CD4-positive, alpha-beta T cell (primary cell): ENCODE data around the gene USO1. TPM values are rescaled to one million over a fixed set of nuclear protein-coding genes. Genes with fewer than 3 reads are reported as not detected.

ENCODE experiments used
- ATAC-seq: fragments of 200-7000 bp; cut with Tn5 transposase; one replicate; pipeline ENCODE4 v1.10.0; 2022; ENCODE audit warnings: mild to moderate bottlenecking; ENCODE audit not compliant: poor library complexity
- CTCF ChIA-PET: fragments of 350-600 bp; sonication (Branson Sonifier 250); formaldehyde crosslinking; loops from one replicate; lab custom pipeline; 2021; ENCODE audit warnings: antibody characterized with exemption, inconsistent platforms; lab: Charles Lee
- POLR2A ChIA-PET: fragments of 350-600 bp; sonication (Branson Sonifier 250); formaldehyde crosslinking; loops from one replicate; lab custom pipeline; 2021; ENCODE audit warnings: antibody characterized with exemption, inconsistent platforms; lab: Charles Lee
- DNase-seq, 14 experiments: peaks; one replicate each; pipeline ENCODE4 v3.0.0-alpha.2; 2013 to 2020; ENCODE audit warnings: mixed read lengths in 2 of 14
- H3K27ac ChIP-seq, 2 donors: one replicate each; pipeline versions ENCODE4 v1.5.1 to v1.7.0; 2013; ENCODE audit warnings: low read length in 2 of 2, low read depth in 1 of 2, mild to moderate bottlenecking in 1 of 2
- H3K27me3 ChIP-seq, 2 experiments: 1 replicate in 1 of 2; 2 replicates in 1 of 2; pipeline versions ENCODE4 v1.6.1 to v1.7.0; 2013; ENCODE audit warnings: low read length in 2 of 2, control low read depth in 1 of 2, mild to moderate bottlenecking in 1 of 2, moderate library complexity in 1 of 2; ENCODE audit not compliant: insufficient read depth in 2 of 2, control insufficient read depth in 1 of 2
- H3K36me3 ChIP-seq: one replicate; pipeline ENCODE4 v1.6.1; 2013; ENCODE audit warnings: low read length, control low read depth; ENCODE audit not compliant: insufficient read depth
- H3K4me1 ChIP-seq: one replicate; pipeline ENCODE4 v1.6.1; 2013; ENCODE audit warnings: low read length, control low read depth; ENCODE audit not compliant: insufficient read depth
- H3K4me3 ChIP-seq: one replicate; pipeline ENCODE4 v1.5.1; 2013; ENCODE audit warnings: mild to moderate bottlenecking, low read length, moderate library complexity
- H3K9me3 ChIP-seq, 2 experiments: 1 replicate in 1 of 2; 2 replicates in 1 of 2; pipeline versions ENCODE4 v1.6.1 to v1.7.0; 2013; ENCODE audit warnings: low read length in 2 of 2, mild to moderate bottlenecking in 2 of 2, control low read depth in 1 of 2, moderate library complexity in 1 of 2; ENCODE audit not compliant: control insufficient read depth in 1 of 2, insufficient read depth in 1 of 2
- H3K27ac Mint-ChIP-seq: one replicate; pipeline ENCODE4 v1.8.0; 2020; ENCODE audit warnings: mixed read lengths
- H3K27me3 Mint-ChIP-seq: one replicate; pipeline ENCODE4 v1.8.0; 2021; ENCODE audit warnings: mixed read lengths
- H3K36me3 Mint-ChIP-seq: one replicate; pipeline ENCODE4 v1.8.0; 2021; ENCODE audit warnings: low read depth, mixed read lengths
- H3K4me1 Mint-ChIP-seq: one replicate; pipeline ENCODE4 v1.8.0; 2021; ENCODE audit warnings: low read depth, mixed read lengths
- H3K4me3 Mint-ChIP-seq: one replicate; pipeline ENCODE4 v1.8.0; 2020; ENCODE audit warnings: mild to moderate bottlenecking, mixed read lengths
- H3K9me3 Mint-ChIP-seq: one replicate; pipeline ENCODE4 v1.8.0; 2020; ENCODE audit warnings: mixed read lengths
- intact Hi-C, 2 experiments: fragments of 100-400 bp; cut with DNase I in 1 of 2; cut with micrococcal nuclease in 1 of 2; formaldehyde crosslinking; loops; one replicate each; pipeline versions ENCODE4 v1.15.1 to v1.9.0; 2023 to 2025; cut with DNase I, micrococcal nuclease
- total RNA-seq, 174 experiments: library from RNA in 2 of 174; stranded (reverse) in 2 of 174; gene quantifications; one replicate each; pipeline ENCODE4 v1.2.3 and lab custom pipeline; 2021 to 2026
- TF ChIP-seq, protein P1 (sequence below): fragments of 200-600 bp; IDR thresholded peaks from one replicate; pipeline ENCODE4 v1.8.0; 2022; ENCODE audit warnings: antibody characterized with exemption, mild to moderate bottlenecking

Gene USO1
- total RNA-seq, 2 experiments from 2014 or later = 10.5 to 10.9 TPM

DNA sequence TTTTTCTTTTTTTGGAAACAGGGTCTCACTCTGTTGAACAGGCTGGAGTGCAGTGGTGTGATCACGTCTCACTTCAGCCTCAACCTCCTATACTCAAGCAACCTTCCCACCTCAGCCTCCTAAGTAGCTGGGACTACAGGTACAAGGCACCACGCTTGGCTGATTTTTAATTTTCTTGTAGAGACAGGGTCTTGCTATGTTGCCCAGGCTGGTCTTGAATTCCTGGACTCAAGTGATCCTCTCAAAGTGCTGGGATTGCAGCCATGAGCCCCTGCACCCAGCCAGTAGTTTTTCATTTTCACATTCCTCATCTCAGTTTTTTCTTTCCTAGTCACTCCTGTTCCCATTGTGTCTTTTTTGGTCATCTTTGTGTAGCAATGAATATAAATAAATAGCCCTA is 11.1 kb downstream of the USO1 start:
- intact Hi-C loops = no loop called here
- DNase-seq (no peak), ATAC-seq (no peak)
- Histone ChIP-seq H3K9me3 (no peaks in the 10 kb centered on the region), H3K36me3 (no peaks in the 10 kb centered on the region), H3K27me3 (no peaks in the 10 kb centered on the region), H3K27ac (no peak overlapping the region), H3K4me3 (no peak overlapping the region), H3K4me1 (no peaks in the 10 kb centered on the region)
- Mint-ChIP-seq H3K4me1 (peaks cover 34% of the 10 kb centered on the region), H3K36me3 (peaks cover 23% of the 10 kb centered on the region), H3K27me3 (no peaks in the 10 kb centered on the region), H3K4me3 (no peak overlapping the region), H3K27ac (no peak overlapping the region), H3K9me3 (no peaks in the 10 kb centered on the region)
- TF ChIP-seq, protein P1, sequence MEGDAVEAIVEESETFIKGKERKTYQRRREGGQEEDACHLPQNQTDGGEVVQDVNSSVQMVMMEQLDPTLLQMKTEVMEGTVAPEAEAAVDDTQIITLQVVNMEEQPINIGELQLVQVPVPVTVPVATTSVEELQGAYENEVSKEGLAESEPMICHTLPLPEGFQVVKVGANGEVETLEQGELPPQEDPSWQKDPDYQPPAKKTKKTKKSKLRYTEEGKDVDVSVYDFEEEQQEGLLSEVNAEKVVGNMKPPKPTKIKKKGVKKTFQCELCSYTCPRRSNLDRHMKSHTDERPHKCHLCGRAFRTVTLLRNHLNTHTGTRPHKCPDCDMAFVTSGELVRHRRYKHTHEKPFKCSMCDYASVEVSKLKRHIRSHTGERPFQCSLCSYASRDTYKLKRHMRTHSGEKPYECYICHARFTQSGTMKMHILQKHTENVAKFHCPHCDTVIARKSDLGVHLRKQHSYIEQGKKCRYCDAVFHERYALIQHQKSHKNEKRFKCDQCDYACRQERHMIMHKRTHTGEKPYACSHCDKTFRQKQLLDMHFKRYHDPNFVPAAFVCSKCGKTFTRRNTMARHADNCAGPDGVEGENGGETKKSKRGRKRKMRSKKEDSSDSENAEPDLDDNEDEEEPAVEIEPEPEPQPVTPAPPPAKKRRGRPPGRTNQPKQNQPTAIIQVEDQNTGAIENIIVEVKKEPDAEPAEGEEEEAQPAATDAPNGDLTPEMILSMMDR = no peak
- ChIA-PET POLR2A (no interaction called here), CTCF (no interaction called here)

DNA sequence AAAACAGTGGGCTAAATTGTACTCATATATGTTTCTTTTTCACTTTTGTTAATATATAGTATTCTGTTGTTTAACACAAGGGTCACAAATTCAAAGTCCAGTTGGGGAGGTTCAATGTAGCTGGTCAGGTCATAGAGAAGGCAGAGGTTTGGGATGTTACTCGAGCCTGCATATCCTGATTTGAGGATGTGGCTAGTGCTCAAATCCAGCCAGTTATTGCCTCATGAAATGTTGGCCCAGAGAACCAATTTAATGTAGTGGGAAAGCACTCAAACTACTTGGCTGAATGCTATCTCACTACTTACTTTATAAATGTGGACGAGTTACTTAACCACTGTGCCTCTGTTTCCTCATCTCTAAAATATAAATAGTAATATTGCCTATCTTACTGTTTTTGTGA is 12.5 kb downstream of the USO1 start:
- no peak overlapping the region for H3K27ac ChIP-seq
- CTCF ChIA-PET = interaction anchor here (0.5 kb wide), 1 partner anchor 119 kb away, joined by 3 read pairs; no protein-coding TSS in a partner anchor
- intact Hi-C loops = no loop called here

DNA sequence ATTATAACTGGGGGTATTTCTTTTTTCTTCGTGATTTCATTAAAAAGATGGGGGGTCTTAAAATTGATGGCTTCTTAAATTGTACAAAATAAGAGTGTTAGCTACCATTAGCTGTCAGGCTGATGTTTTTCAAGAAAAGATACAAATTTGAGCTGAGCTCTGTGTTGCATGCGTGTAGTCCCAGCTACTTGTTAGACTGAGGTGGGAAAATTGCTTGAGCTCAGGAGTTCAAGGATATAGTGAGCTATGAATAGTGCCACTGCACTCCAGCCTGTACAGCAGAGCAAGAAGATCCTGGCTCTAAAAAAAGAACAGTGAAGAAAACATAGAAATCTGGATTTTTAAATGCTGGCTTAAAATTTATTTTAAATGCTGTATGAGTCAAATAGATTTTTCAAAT is 13.0 kb downstream of the USO1 start:
- ChIA-PET POLR2A (interaction anchor here (0.8 kb wide), 1 partner anchor 13 kb away, joined by 3 read pairs; the partner anchor contains the start of gene USO1), CTCF (interaction anchor here (0.5 kb wide), 1 partner anchor 120 kb away, joined by 3 read pairs; no protein-coding TSS in a partner anchor)
- no peak for DNase-seq
- no peak overlapping the region for H3K27ac ChIP-seq
- no peak for ATAC-seq
- intact Hi-C loops = no loop called here
- peaks cover 27% of the 10 kb centered on the region for H3K36me3 Mint-ChIP-seq
- peaks cover 41% of the 10 kb centered on the region for H3K4me1 Mint-ChIP-seq
- H3K4me3 Mint-ChIP-seq = no peak overlapping the region
- no peaks in the 10 kb centered on the region for H3K36me3 ChIP-seq
- no peaks in the 10 kb centered on the region for H3K4me1 ChIP-seq
- no peaks in the 10 kb centered on the region for H3K9me3 Mint-ChIP-seq
- no peak overlapping the region for H3K4me3 ChIP-seq
- no peaks in the 10 kb centered on the region for H3K27me3 ChIP-seq
- no peaks in the 10 kb centered on the region for H3K27me3 Mint-ChIP-seq
- H3K9me3 ChIP-seq = no peaks in the 10 kb centered on the region
- H3K27ac Mint-ChIP-seq = no peak overlapping the region
- TF ChIP-seq, protein P1 = no peak

More for the DNA sequence above, 12.5 kb downstream of the USO1 start:
- Histone ChIP-seq H3K9me3 (no peaks in the 10 kb centered on the region), H3K27me3 (no peaks in the 10 kb centered on the region), H3K4me1 (no peaks in the 10 kb centered on the region), H3K4me3 (no peak overlapping the region), H3K36me3 (no peaks in the 10 kb centered on the region)
- H3K4me1 Mint-ChIP-seq = peaks cover 37% of the 10 kb centered on the region
- no peaks in the 10 kb centered on the region for H3K27me3 Mint-ChIP-seq
- H3K36me3 Mint-ChIP-seq = peaks cover 23% of the 10 kb centered on the region
- H3K9me3 Mint-ChIP-seq = no peaks in the 10 kb centered on the region
- DNase-seq = no peak
- H3K4me3 Mint-ChIP-seq = no peak overlapping the region
- POLR2A ChIA-PET = interaction anchor here (0.8 kb wide), 1 partner anchor 13 kb away, joined by 3 read pairs; the partner anchor contains the start of gene USO1
- no peak for ATAC-seq
- TF ChIP-seq, protein P1 = no peak
- H3K27ac Mint-ChIP-seq = no peak overlapping the region
